ENCODE results near the gene GTF2A1. TPM values are rescaled to one million over a fixed set of nuclear protein-coding genes. Genes with fewer than 3 reads are reported as not detected.

GTF2A1 gene
- total RNA-seq, 1 donor from 2014 or later: 26.1 TPM

DNA sequence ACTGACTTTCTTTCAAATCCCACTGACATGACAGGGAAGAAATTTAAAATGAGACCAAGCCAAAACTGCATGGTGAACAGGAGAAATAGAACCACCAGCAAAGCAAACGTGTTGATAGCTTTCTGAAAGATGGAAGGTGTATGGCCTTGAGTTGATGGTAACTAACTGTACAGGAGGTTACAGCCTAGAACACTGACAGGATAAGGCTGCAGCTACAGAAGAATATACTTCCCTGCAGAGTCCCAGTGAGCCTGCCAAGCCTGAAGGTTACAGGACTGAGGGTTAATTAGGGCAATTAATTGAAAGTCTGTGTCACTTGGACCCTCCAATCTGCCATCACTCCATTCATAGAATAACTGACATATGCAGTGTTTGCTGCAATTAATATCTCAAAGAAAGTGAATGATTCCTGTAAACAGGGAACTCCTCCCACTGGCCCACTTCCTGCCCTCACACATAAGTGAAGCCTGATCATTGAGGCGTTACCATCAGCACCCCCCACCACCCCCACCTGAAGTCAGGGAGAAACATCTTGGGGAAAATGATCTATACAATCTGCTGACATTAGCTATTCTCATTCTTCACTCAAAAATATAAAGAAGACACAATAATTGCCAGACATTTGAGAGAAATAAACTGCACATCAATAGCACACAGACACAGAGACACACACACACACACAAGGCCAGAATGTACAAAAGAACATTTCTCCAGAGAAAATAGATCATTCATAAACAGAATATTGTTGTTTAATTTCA is 73.4 kb downstream of the GTF2A1 start:
- Histone ChIP-seq H3K36me3 (no peaks in the 10 kb centered on the region), H3K4me3 (no peak overlapping the region), H3K9me3 (no peaks in the 10 kb centered on the region), H3K27ac (no peak overlapping the region), H3K27me3 (ENCODE audit: low read depth) (no peaks in the 10 kb centered on the region), H3K4me1 (peaks cover 9% of the 10 kb centered on the region)
- intact Hi-C loops (cut with DNase I): no loop called here
- DNase-seq (no peak), ATAC-seq (no peak)
- TF ChIP-seq, protein P1, sequence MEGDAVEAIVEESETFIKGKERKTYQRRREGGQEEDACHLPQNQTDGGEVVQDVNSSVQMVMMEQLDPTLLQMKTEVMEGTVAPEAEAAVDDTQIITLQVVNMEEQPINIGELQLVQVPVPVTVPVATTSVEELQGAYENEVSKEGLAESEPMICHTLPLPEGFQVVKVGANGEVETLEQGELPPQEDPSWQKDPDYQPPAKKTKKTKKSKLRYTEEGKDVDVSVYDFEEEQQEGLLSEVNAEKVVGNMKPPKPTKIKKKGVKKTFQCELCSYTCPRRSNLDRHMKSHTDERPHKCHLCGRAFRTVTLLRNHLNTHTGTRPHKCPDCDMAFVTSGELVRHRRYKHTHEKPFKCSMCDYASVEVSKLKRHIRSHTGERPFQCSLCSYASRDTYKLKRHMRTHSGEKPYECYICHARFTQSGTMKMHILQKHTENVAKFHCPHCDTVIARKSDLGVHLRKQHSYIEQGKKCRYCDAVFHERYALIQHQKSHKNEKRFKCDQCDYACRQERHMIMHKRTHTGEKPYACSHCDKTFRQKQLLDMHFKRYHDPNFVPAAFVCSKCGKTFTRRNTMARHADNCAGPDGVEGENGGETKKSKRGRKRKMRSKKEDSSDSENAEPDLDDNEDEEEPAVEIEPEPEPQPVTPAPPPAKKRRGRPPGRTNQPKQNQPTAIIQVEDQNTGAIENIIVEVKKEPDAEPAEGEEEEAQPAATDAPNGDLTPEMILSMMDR (IDR thresholded peaks at IDR 0.05): no peak

DNA sequence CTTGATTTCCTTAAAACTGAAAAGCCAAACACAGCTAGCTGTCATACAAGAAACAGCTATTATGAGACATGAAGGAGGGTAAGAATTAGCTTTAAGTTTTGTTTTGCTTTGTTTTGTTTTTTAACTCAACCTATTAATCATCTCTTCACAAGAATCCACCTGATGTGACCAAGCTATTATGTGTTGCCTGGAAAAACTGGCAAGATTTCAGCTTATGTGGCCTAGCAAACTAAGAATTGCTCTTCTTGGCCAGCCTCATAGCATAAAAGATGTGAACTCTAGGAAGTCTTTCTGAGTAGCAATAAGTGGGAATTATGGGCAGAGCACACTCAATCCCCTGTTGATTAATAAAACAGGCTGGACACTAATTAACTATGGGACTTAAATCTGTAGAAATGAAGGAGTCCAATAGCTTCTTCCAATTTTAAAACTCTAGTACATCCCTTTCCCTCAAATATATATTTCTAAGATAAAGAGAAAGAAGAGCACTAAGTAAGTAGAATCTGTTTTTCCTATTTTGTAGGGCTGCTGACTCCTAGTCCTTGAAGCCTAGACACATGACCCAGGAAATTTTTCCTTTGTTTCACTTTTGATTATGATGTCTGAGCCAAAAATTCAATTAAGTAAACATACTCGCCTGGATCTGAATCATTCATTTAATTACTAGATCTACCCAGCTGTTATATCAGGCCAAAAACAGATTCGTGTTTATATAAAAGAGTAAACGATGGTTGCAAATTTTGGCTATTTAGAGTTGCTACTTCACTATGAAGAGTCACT is 75.7 kb downstream of the GTF2A1 start:
- intact Hi-C loops (cut with DNase I): no loop called here
- H3K9me3 ChIP-seq: no peaks in the 10 kb centered on the region
- H3K27me3 ChIP-seq (ENCODE audit: low read depth): no peaks in the 10 kb centered on the region
- DNase-seq: no peak
- no peak for ATAC-seq
- H3K36me3 ChIP-seq: no peaks in the 10 kb centered on the region
- H3K4me3 ChIP-seq: no peak overlapping the region
- TF ChIP-seq, protein P1 (IDR thresholded peaks at IDR 0.05): no peak
- H3K4me1 ChIP-seq: peaks cover 9% of the 10 kb centered on the region
- H3K27ac ChIP-seq: no peak overlapping the region

DNA sequence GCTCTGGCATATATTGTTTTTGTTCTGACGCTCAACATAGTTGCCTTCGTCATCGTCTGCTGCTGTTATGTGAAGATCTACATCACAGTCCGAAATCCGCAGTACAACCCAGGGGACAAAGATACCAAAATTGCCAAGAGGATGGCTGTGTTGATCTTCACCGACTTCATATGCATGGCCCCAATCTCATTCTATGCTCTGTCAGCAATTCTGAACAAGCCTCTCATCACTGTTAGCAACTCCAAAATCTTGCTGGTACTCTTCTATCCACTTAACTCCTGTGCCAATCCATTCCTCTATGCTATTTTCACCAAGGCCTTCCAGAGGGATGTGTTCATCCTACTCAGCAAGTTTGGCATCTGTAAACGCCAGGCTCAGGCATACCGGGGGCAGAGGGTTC is 77.0 kb downstream of the GTF2A1 start:
- intact Hi-C loops (cut with DNase I): no loop called here
- Histone ChIP-seq H3K27ac (no peak overlapping the region), H3K4me3 (no peak overlapping the region), H3K36me3 (no peaks in the 10 kb centered on the region), H3K27me3 (ENCODE audit: low read depth) (no peaks in the 10 kb centered on the region), H3K4me1 (peaks cover 9% of the 10 kb centered on the region), H3K9me3 (no peaks in the 10 kb centered on the region)
- DNase-seq (no peak), ATAC-seq (no peak)
- TF ChIP-seq, protein P1 (IDR thresholded peaks at IDR 0.05): no peak

GRCh38 chr14:81141426-81141825 is 79.3 kb downstream of the GTF2A1 start:
- intact Hi-C loops (cut with DNase I): no loop called here
- Histone ChIP-seq H3K4me1 (peaks cover 9% of the 10 kb centered on the region), H3K36me3 (no peaks in the 10 kb centered on the region), H3K27ac (no peak overlapping the region), H3K9me3 (no peaks in the 10 kb centered on the region), H3K4me3 (no peak overlapping the region), H3K27me3 (ENCODE audit: low read depth) (no peaks in the 10 kb centered on the region)
- no peak for DNase-seq
- TF ChIP-seq, protein P1 (IDR thresholded peaks at IDR 0.05): no peak
- no peak for ATAC-seq

DNA sequence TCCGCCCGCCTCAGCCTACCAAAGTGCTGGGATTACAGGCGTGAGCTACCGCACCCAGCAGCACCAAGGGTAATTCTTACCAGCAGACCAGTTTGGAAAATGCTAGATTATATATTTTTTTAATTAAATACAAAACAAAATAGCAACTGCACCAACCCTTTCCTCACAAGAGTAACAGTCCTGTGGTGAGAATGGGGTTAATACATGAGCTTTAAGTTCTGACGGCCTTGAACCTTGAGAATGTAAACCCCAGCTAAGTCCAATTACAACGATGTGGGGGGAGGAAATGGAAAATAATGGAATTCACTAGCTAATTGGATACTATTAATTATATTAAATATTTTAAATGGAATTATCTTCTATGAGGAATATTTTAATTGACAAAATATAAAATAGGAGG is 82.3 kb downstream of the GTF2A1 start:
- Histone ChIP-seq H3K27ac (no peak overlapping the region), H3K4me1 (no peaks in the 10 kb centered on the region), H3K4me3 (no peak overlapping the region), H3K9me3 (no peaks in the 10 kb centered on the region), H3K36me3 (no peaks in the 10 kb centered on the region), H3K27me3 (ENCODE audit: low read depth) (no peaks in the 10 kb centered on the region)
- no peak for DNase-seq
- intact Hi-C loops (cut with DNase I): no loop called here
- ATAC-seq: no peak
- TF ChIP-seq, protein P1 (IDR thresholded peaks at IDR 0.05): no peak

Measured in lower lobe of right lung (tissue), 2 donors.